Measurements from ENCODE around the gene KLRD1.
"Not testable (repeated sequence)": the region's sequence is repeated elsewhere in the genome, so short reads cannot be mapped to it uniquely, and the experiment has no call there.

Gene KLRD1

DNA sequence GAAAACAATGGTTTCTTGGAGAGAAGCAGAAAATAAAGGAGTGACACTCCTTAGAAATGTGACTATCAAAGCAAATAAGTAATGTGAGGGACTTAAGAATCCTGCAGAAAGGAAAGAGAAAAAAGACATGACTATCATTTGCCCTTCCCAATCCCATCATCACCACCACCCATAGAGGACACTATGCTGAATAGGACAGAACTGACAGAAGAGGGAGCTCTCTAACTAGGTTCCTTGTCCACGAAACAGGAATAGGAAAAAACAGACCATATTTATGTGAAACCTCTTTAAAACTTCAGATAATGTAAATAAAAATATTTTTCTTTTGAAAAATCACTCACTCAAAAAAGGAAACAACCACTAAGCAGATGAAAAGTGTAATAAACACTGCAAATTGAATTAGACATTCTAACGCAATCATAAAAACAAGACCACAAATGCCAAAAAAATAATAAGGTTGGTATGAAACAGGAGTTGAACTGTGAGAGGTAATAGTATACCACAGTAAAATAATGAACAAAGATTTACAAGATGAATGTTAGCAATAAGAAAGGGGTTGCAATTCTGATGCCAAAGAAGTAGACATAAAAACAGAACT, 24.1 kb downstream of the KLRD1 start:
- no peaks in the 10 kb centered on the region for H3K36me3 ChIP-seq (ENCODE audit: control insufficient read depth in 2 of 2, insufficient read depth in 2 of 2, low read length in 2 of 2)
- no peak overlapping the region for H3K4me3 ChIP-seq (ENCODE audit: low read length in 2 of 2)
- H3K27ac ChIP-seq (ENCODE audit: low read depth in 2 of 2, low read length in 2 of 2), result no peak overlapping the region
- no peak overlapping the region for H3K9ac ChIP-seq (ENCODE audit: low read depth in 1 of 2, low read length in 2 of 2)
- H3K27me3 ChIP-seq (ENCODE audit: control insufficient read depth in 2 of 2, insufficient read depth in 2 of 2, low read length in 2 of 2), result no peaks in the 10 kb centered on the region
- H3K9me3 ChIP-seq (ENCODE audit: control insufficient read depth in 2 of 2, low read length in 2 of 2), result no peaks in the 10 kb centered on the region
- no peaks in the 10 kb centered on the region for H3K4me1 ChIP-seq (ENCODE audit: control insufficient read depth in 2 of 2, insufficient read depth in 2 of 2, low read length in 2 of 2)

DNA sequence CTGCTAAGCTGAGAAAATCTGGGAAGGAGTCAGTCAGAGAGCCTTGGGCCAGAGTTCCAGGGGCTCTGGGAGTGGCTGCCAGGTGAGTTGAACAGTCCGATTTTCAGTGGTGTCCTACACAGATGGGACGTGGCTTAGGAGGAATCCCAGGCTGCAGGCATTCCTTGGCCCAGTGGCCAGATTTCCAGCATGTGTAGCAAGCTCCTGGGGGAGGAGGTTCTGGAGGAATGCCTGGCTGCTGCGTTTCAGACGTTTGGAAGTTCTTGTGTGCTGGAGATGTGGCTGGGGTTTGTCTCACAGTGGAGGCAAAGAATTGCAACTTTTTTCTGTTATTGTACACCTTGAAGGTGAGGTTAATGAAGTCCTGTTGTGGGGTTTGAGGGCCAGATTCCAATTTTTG, 28.5 kb downstream of the KLRD1 start:
- not testable (repeated sequence) for H3K36me3 ChIP-seq (ENCODE audit: control insufficient read depth in 2 of 2, insufficient read depth in 2 of 2, low read length in 2 of 2); H3K4me1 ChIP-seq (ENCODE audit: control insufficient read depth in 2 of 2, insufficient read depth in 2 of 2, low read length in 2 of 2); H3K4me3 ChIP-seq (ENCODE audit: low read length in 2 of 2); H3K27ac ChIP-seq (ENCODE audit: low read depth in 2 of 2, low read length in 2 of 2); H3K27me3 ChIP-seq (ENCODE audit: control insufficient read depth in 2 of 2, insufficient read depth in 2 of 2, low read length in 2 of 2); H3K9me3 ChIP-seq (ENCODE audit: control insufficient read depth in 2 of 2, low read length in 2 of 2); H3K9ac ChIP-seq (ENCODE audit: low read depth in 1 of 2, low read length in 2 of 2)

DNA sequence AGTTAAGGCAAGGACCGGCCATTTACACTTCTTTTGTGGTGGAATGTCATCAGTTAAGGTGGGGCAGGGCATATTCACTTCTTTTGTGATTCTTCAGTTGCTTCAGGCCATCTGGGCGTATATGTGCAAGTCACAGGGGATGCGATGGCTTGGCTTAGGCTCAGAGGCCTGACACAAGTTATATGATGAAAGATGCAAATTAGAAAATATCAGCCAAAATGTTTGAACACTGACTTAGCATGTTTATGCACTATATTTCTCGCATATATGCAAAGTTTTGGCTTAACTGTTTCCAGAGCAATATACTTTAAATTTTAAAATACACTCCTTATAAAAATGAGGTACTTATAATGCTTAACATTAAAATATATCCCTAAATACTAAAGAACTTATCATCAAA, 30.8 kb downstream of the KLRD1 start:
- not testable (repeated sequence) for H3K9ac ChIP-seq (ENCODE audit: low read depth in 1 of 2, low read length in 2 of 2); H3K27ac ChIP-seq (ENCODE audit: low read depth in 2 of 2, low read length in 2 of 2); H3K4me3 ChIP-seq (ENCODE audit: low read length in 2 of 2); H3K9me3 ChIP-seq (ENCODE audit: control insufficient read depth in 2 of 2, low read length in 2 of 2); H3K36me3 ChIP-seq (ENCODE audit: control insufficient read depth in 2 of 2, insufficient read depth in 2 of 2, low read length in 2 of 2); H3K4me1 ChIP-seq (ENCODE audit: control insufficient read depth in 2 of 2, insufficient read depth in 2 of 2, low read length in 2 of 2); H3K27me3 ChIP-seq (ENCODE audit: control insufficient read depth in 2 of 2, insufficient read depth in 2 of 2, low read length in 2 of 2)

DNA sequence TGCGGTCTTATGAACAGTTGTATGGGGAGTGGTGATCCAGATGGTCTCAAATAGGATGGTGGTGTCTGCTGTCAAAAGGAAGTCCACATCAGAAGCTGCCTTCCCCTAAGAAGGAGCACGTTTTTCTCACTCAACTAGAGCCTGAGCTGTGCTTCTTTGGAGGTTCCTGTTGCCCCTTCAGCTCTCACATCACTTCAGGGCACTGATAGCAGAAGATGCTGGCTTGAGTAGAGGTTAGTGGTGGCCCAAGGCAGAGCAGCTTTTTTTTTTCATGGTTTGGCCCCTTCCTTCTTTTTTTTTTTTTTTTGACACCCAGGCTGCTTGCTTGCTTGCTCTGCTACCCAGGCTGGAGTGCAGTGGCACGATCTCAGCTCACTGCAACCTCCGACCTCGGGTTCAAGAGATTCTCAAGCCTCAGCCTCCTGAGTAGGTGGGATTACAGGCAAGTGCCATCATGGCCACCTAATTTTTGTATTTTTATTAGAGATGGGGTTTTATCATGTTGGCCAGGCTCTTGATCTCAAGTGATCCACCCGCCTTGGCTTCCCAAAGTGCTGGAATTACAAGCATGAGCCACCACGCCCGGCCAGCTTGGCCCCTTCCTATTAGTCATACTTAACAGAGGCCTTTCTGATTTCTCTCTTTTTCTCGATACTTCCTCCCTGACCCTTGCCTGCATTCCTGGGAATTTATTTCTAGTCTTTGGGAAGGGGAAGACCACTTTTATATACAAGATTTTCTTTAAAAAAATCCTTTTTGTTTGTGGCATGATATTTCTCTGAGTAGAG, 31.6 kb downstream of the KLRD1 start:
- Histone ChIP-seq H3K4me3 (ENCODE audit: low read length in 2 of 2) (no peak overlapping the region), H3K4me1 (ENCODE audit: control insufficient read depth in 2 of 2, insufficient read depth in 2 of 2, low read length in 2 of 2) (no peaks in the 10 kb centered on the region), H3K27me3 (ENCODE audit: control insufficient read depth in 2 of 2, insufficient read depth in 2 of 2, low read length in 2 of 2) (no peaks in the 10 kb centered on the region), H3K9me3 (ENCODE audit: control insufficient read depth in 2 of 2, low read length in 2 of 2) (no peaks in the 10 kb centered on the region), H3K27ac (ENCODE audit: low read depth in 2 of 2, low read length in 2 of 2) (no peak overlapping the region), H3K9ac (ENCODE audit: low read depth in 1 of 2, low read length in 2 of 2) (no peak overlapping the region), H3K36me3 (ENCODE audit: control insufficient read depth in 2 of 2, insufficient read depth in 2 of 2, low read length in 2 of 2) (no peaks in the 10 kb centered on the region)

DNA sequence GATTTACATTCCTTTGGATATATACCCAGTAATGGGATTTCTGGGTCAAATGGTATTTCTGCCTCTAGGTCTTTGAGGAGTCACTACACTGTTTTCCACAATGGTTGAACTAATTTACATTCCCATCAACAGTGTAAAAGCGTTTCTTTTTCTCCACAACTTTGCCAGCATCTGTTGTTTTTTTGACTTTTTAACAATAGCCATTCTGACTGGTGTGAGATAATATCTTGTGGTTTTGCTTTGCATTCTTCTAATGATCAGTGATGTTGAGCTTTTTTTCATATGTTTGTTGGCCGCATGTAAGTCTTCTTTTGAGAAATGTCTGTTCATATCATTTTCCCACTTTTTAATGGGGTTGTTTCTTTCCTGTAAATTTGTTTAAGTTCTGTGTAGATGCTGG, 33.3 kb downstream of the KLRD1 start:
- H3K4me1 ChIP-seq (ENCODE audit: control insufficient read depth in 2 of 2, insufficient read depth in 2 of 2, low read length in 2 of 2); H3K27me3 ChIP-seq (ENCODE audit: control insufficient read depth in 2 of 2, insufficient read depth in 2 of 2, low read length in 2 of 2); H3K9me3 ChIP-seq (ENCODE audit: control insufficient read depth in 2 of 2, low read length in 2 of 2); H3K9ac ChIP-seq (ENCODE audit: low read depth in 1 of 2, low read length in 2 of 2); H3K36me3 ChIP-seq (ENCODE audit: control insufficient read depth in 2 of 2, insufficient read depth in 2 of 2, low read length in 2 of 2); H3K4me3 ChIP-seq (ENCODE audit: low read length in 2 of 2); H3K27ac ChIP-seq (ENCODE audit: low read depth in 2 of 2, low read length in 2 of 2): not testable (repeated sequence)

DNA sequence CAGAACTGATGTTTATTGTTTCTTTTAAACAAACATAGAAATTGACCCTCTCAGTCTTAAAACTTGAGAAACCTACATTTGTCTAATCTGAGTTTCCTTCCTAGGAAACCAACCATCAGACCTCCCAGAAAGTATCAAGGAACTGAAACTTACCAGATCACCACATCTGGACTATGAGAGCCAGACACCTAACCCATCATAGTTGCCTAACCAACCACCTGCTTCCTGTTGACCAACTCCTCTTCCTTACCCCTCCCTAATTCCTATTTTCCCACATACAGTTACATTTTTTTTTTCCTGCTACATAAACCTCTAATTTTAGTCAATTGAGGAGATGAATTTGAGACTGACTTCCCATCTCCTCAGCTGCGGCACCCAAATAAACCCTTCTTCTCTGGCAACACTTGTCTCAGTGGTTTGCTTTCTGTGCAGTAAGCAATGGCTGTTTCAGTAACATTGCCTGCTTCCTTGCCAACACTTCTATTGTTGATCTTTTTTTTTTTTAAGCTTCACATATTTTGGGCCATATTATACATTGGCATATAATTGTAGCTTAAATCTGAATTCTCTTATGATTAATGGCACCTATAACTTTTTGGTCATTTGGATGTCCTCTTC, 34.3 kb downstream of the KLRD1 start:
- no peaks in the 10 kb centered on the region for H3K36me3 ChIP-seq (ENCODE audit: control insufficient read depth in 2 of 2, insufficient read depth in 2 of 2, low read length in 2 of 2)
- no peak overlapping the region for H3K27ac ChIP-seq (ENCODE audit: low read depth in 2 of 2, low read length in 2 of 2)
- H3K9me3 ChIP-seq (ENCODE audit: control insufficient read depth in 2 of 2, low read length in 2 of 2), result no peaks in the 10 kb centered on the region
- no peak overlapping the region for H3K4me3 ChIP-seq (ENCODE audit: low read length in 2 of 2)
- H3K27me3 ChIP-seq (ENCODE audit: control insufficient read depth in 2 of 2, insufficient read depth in 2 of 2, low read length in 2 of 2), result no peaks in the 10 kb centered on the region
- no peak overlapping the region for H3K9ac ChIP-seq (ENCODE audit: low read depth in 1 of 2, low read length in 2 of 2)
- no peaks in the 10 kb centered on the region for H3K4me1 ChIP-seq (ENCODE audit: control insufficient read depth in 2 of 2, insufficient read depth in 2 of 2, low read length in 2 of 2)

DNA sequence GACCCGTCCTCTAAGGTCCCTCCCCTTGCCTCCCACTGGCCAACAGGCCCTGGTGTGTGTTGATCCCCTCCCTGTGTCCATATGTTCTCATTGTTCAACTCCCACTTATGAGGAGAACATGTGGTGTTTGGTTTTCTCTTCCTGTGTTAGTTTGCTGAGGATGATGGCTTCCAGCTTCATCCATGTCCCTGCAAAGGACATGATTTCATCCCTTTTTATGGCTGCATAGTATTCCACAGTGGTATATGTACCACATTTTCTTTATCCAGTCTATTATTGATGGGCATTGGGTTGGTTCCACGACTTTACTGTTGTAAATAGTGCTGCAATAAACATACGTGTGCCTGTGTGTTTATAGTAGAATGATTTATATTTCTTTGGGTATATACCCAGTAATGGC, 43.8 kb downstream of the KLRD1 start:
- not testable (repeated sequence) for H3K36me3 ChIP-seq (ENCODE audit: control insufficient read depth in 2 of 2, insufficient read depth in 2 of 2, low read length in 2 of 2); H3K9ac ChIP-seq (ENCODE audit: low read depth in 1 of 2, low read length in 2 of 2); H3K27ac ChIP-seq (ENCODE audit: low read depth in 2 of 2, low read length in 2 of 2); H3K4me1 ChIP-seq (ENCODE audit: control insufficient read depth in 2 of 2, insufficient read depth in 2 of 2, low read length in 2 of 2); H3K27me3 ChIP-seq (ENCODE audit: control insufficient read depth in 2 of 2, insufficient read depth in 2 of 2, low read length in 2 of 2); H3K9me3 ChIP-seq (ENCODE audit: control insufficient read depth in 2 of 2, low read length in 2 of 2); H3K4me3 ChIP-seq (ENCODE audit: low read length in 2 of 2)

DNA sequence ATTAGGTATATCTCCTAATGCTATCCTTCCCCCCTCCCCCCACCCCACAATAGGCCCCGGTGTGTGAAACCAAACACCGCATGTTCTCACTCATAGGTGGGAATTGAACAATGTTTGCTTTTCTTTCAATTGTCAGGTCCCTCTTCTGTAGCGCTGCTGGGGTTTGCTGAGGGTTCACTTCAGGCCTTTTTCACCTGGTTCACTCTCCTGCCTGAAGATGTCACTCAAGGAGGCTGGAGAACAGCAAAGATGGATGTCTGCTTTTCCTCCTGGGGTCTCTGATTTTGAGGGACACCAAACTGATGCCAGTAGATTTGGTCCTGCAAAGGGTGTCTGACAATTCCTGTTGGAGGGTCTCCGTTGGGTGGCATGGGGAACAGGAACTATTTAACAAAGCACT, 46.4 kb downstream of the KLRD1 start:
- Histone ChIP-seq H3K27me3 (ENCODE audit: control insufficient read depth in 2 of 2, insufficient read depth in 2 of 2, low read length in 2 of 2) (no peaks in the 10 kb centered on the region), H3K36me3 (ENCODE audit: control insufficient read depth in 2 of 2, insufficient read depth in 2 of 2, low read length in 2 of 2) (no peaks in the 10 kb centered on the region), H3K4me3 (ENCODE audit: low read length in 2 of 2) (no peak overlapping the region), H3K27ac (ENCODE audit: low read depth in 2 of 2, low read length in 2 of 2) (no peak overlapping the region), H3K4me1 (ENCODE audit: control insufficient read depth in 2 of 2, insufficient read depth in 2 of 2, low read length in 2 of 2) (no peaks in the 10 kb centered on the region), H3K9me3 (ENCODE audit: control insufficient read depth in 2 of 2, low read length in 2 of 2) (no peaks in the 10 kb centered on the region), H3K9ac (ENCODE audit: low read depth in 1 of 2, low read length in 2 of 2) (no peak overlapping the region)

DNA sequence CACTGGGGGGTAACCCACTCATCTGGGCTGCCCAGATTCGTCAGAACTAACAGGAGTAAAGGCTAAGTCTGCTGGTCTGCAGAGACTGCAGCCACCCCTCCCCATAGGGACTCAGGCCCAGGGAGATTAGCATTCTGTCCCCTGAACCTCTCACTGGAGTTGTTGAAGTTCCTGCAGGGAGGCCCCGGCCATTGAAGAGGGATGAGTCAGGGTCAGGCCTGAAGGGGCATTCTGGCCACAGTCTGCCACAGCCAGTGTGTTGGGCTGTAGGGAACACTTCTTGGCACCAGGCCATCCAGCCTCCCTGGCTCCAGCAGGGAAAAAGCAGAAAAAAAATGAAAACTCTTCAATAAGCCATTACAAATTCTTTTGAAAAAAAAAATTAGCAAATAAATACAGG, 46.8 kb downstream of the KLRD1 start:
- Histone ChIP-seq H3K4me1 (ENCODE audit: control insufficient read depth in 2 of 2, insufficient read depth in 2 of 2, low read length in 2 of 2) (no peaks in the 10 kb centered on the region), H3K27ac (ENCODE audit: low read depth in 2 of 2, low read length in 2 of 2) (no peak overlapping the region), H3K36me3 (ENCODE audit: control insufficient read depth in 2 of 2, insufficient read depth in 2 of 2, low read length in 2 of 2) (no peaks in the 10 kb centered on the region), H3K9ac (ENCODE audit: low read depth in 1 of 2, low read length in 2 of 2) (no peak overlapping the region), H3K4me3 (ENCODE audit: low read length in 2 of 2) (no peak overlapping the region), H3K9me3 (ENCODE audit: control insufficient read depth in 2 of 2, low read length in 2 of 2) (no peaks in the 10 kb centered on the region), H3K27me3 (ENCODE audit: control insufficient read depth in 2 of 2, insufficient read depth in 2 of 2, low read length in 2 of 2) (no peaks in the 10 kb centered on the region)

DNA sequence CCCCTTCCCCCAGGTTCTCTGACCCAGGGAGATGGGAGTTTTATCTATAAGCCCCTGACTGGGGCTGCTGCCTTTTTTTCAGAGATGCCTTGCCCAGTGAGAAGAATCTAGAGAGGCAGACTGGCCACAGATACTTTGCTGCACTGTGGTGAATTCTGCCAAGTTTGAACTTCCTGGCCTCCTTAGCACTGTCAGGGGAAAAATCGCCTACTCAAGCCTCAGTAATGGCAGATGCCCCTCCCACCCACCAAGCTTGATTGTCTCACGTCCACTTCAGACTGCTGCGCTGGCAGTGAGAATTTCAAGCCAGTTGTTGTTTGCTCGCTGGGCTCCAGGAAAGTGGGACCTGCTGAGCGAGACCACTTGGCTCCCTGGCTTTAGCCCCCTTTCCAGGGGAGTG, 50.5 kb downstream of the KLRD1 start:
- Histone ChIP-seq H3K9me3 (ENCODE audit: control insufficient read depth in 2 of 2, low read length in 2 of 2) (no peaks in the 10 kb centered on the region), H3K4me1 (ENCODE audit: control insufficient read depth in 2 of 2, insufficient read depth in 2 of 2, low read length in 2 of 2) (peaks cover 3 to 6% of the 10 kb centered on the region in 2 donors), H3K27ac (ENCODE audit: low read depth in 2 of 2, low read length in 2 of 2) (no peak overlapping the region), H3K4me3 (ENCODE audit: low read length in 2 of 2) (no peak overlapping the region), H3K36me3 (ENCODE audit: control insufficient read depth in 2 of 2, insufficient read depth in 2 of 2, low read length in 2 of 2) (no peaks in the 10 kb centered on the region), H3K9ac (ENCODE audit: low read depth in 1 of 2, low read length in 2 of 2) (no peak overlapping the region), H3K27me3 (ENCODE audit: control insufficient read depth in 2 of 2, insufficient read depth in 2 of 2, low read length in 2 of 2) (no peaks in the 10 kb centered on the region)

Data from mucosa of rectum (tissue), 2 donors.